Measurements from ENCODE around the gene MOV10L1. TPM values are rescaled to one million over a fixed set of nuclear protein-coding genes. Genes with fewer than 3 reads are reported as not detected.
"Not testable (repeated sequence)": the region's sequence is repeated elsewhere in the genome, so short reads cannot be mapped to it uniquely, and the experiment has no call there.

Gene MOV10L1
- total RNA-seq, 1 donor from 2014 or later: 11.7 TPM

GRCh38 chr22:50131894-50132293 lies 42.1 kb downstream of the MOV10L1 start:
- DNase-seq (ENCODE audit: extremely low read depth, low read depth, low spot score): no peak

- DNase-seq (ENCODE audit: extremely low read depth, low read depth, low spot score): no peak
Observed at GRCh38 chr22:50134481-50134880, 44.7 kb downstream of the MOV10L1 start.

GRCh38 chr22:50136581-50137015 lies 46.8 kb downstream of the MOV10L1 start:
- no peak for DNase-seq (ENCODE audit: extremely low read depth, low read depth, low spot score)

- not testable (repeated sequence) for DNase-seq (ENCODE audit: extremely low read depth, low read depth, low spot score)
Observed at GRCh38 chr22:50137277-50137676, 47.5 kb downstream of the MOV10L1 start.

GRCh38 chr22:50138041-50138440 lies 48.2 kb downstream of the MOV10L1 start:
- no peak for DNase-seq (ENCODE audit: extremely low read depth, low read depth, low spot score)

GRCh38 chr22:50138988-50139387 lies 49.2 kb downstream of the MOV10L1 start:
- no peak for DNase-seq (ENCODE audit: extremely low read depth, low read depth, low spot score)

- DNase-seq (ENCODE audit: extremely low read depth, low read depth, low spot score): no peak
Observed at GRCh38 chr22:50139843-50140415, 50.1 kb downstream of the MOV10L1 start.

- no peak for DNase-seq (ENCODE audit: extremely low read depth, low read depth, low spot score)
Observed at GRCh38 chr22:50140615-50141014, 50.8 kb downstream of the MOV10L1 start.

GRCh38 chr22:50141462-50141861 lies 51.7 kb downstream of the MOV10L1 start:
- no peak for DNase-seq (ENCODE audit: extremely low read depth, low read depth, low spot score)

- DNase-seq (ENCODE audit: extremely low read depth, low read depth, low spot score): no peak
Observed at GRCh38 chr22:50141891-50142363, 52.1 kb downstream of the MOV10L1 start.

- no peak for DNase-seq (ENCODE audit: extremely low read depth, low read depth, low spot score)
Observed at GRCh38 chr22:50143096-50143495, 53.3 kb downstream of the MOV10L1 start.

- no peak for DNase-seq (ENCODE audit: extremely low read depth, low read depth, low spot score)
Observed at GRCh38 chr22:50144005-50144614, 54.3 kb downstream of the MOV10L1 start.

- no peak for DNase-seq (ENCODE audit: extremely low read depth, low read depth, low spot score)
Observed at GRCh38 chr22:50145721-50146438, 56.1 kb downstream of the MOV10L1 start.

GRCh38 chr22:50146439-50147238 lies 56.8 kb downstream of the MOV10L1 start:
- no peak for DNase-seq (ENCODE audit: extremely low read depth, low read depth, low spot score)

- not testable (repeated sequence) for DNase-seq (ENCODE audit: extremely low read depth, low read depth, low spot score)
Observed at GRCh38 chr22:50147258-50148165, 57.7 kb downstream of the MOV10L1 start.

- DNase-seq (ENCODE audit: extremely low read depth, low read depth, low spot score): no peak
Observed at GRCh38 chr22:50148166-50148500, 58.3 kb downstream of the MOV10L1 start.

- DNase-seq (ENCODE audit: extremely low read depth, low read depth, low spot score): peak; percentile 16
Observed at GRCh38 chr22:50148991-50149721, 59.4 kb downstream of the MOV10L1 start.

GRCh38 chr22:50150161-50151129 lies 60.6 kb downstream of the MOV10L1 start:
- DNase-seq (ENCODE audit: extremely low read depth, low read depth, low spot score): no peak
